GM12873 (cell line): ENCODE results near the gene RRAS2.

Experiments used
- TF ChIP-seq, protein P1 (sequence below): IDR thresholded peaks from 2 replicates; pipeline ENCODE4 v1.5.1; 2012; ENCODE audit warnings: low read depth, mild to moderate bottlenecking, moderate library complexity, low read length, control low read depth; ENCODE audit not compliant: insufficient read depth; ENCODE audit errors: missing control alignments

Gene RRAS2

DNA sequence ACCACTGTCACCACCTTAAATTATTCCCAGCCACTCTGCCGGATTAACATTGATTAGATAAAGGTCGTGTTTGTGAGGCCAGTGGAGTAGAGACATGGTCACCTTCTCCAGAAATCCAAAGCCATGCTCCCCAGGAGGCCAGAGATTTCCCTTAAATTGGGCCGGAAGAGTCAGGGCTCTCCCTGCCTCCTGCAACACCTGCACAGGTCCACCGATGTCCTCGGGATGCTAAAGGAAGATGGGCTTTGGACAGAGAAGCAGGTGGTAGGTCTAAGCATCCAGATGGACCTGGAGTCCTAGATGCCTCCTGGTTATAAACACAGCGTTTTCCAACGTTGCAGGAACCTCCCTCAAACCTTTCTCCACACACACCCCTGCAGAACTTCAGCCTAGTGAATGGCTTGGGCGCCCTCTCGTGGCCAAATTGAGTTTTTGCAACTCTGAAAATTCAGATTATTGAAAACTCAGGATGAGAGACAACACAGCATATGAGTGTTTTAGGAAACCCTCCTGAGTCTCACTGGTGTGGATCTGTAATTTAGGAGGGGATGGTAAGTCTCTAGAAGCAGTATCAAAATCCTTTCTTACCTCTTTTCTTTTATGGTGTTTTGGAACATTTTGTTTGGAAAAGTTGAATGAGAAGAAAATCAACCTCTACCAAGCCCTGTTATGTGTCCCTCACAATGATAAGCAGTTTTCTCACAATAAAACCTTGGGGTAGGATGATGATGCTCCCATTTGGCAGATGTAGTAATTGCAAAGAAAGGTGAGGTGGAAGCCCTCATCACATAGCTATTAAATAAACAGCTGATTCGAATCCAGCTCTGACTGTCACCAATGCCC is 109.6 kb downstream of the RRAS2 start:
- TF ChIP-seq, protein P1, sequence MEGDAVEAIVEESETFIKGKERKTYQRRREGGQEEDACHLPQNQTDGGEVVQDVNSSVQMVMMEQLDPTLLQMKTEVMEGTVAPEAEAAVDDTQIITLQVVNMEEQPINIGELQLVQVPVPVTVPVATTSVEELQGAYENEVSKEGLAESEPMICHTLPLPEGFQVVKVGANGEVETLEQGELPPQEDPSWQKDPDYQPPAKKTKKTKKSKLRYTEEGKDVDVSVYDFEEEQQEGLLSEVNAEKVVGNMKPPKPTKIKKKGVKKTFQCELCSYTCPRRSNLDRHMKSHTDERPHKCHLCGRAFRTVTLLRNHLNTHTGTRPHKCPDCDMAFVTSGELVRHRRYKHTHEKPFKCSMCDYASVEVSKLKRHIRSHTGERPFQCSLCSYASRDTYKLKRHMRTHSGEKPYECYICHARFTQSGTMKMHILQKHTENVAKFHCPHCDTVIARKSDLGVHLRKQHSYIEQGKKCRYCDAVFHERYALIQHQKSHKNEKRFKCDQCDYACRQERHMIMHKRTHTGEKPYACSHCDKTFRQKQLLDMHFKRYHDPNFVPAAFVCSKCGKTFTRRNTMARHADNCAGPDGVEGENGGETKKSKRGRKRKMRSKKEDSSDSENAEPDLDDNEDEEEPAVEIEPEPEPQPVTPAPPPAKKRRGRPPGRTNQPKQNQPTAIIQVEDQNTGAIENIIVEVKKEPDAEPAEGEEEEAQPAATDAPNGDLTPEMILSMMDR = peak; percentile 79

DNA sequence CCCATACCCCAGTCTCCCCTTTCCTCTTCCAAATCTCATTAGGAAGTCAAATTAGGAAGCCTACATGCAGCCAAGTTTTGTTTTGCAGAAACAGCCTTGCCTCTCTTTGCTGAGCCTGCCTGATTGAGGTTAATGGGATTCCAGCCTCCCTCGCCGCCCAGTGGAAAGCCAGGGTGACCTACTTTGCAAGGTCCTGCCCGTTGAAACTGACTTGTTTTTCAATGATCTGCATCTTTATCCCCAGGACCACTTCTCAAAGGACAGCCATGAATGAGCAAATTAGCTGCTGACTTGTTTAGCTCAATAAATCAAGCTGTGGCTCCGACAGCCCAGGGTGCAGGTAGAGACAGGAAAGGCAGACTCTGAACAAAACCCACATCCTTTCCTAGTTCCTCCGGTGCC is 110.4 kb downstream of the RRAS2 start:
- TF ChIP-seq, protein P1 = no peak

DNA sequence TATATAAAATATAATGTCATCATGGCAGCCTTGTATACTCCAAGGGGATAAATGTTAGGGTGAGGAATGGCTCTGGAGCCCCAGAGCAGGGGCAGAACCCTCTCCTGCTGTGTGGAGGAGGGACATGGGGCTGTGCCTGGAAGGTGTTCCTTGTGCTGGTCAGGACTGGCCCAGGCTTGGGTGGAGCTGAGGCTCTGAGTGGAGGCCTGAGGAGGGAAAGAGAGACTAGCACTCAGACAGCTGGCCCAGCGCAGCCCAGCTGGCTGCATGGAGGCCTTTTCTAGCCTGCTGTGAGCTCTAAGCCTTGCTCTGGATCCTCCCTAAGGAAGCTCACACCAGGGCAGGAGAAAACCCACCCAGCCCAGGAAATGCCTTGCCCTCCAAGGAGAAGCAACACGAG is 113.5 kb downstream of the RRAS2 start:
- TF ChIP-seq, protein P1 = no peak

DNA sequence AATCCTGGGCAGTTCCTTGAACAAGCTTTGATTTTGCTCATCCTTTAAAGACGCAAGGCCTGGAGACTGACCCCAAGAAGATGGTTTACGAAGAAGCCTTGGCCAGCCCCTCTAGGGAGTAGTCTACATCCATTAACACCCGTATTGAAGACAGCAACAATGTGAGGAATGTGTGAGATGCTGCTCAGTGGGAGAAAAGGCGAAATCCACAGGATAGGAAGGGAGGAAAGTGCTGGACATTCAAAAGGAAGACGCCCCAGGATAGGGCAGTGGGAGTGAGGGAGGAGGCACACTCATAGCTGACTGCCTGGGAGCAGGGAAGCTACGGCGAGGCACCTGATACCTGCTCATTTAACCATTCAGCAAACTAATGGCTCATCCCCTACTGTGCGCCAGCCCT is 114.1 kb downstream of the RRAS2 start:
- TF ChIP-seq, protein P1 = no peak

DNA sequence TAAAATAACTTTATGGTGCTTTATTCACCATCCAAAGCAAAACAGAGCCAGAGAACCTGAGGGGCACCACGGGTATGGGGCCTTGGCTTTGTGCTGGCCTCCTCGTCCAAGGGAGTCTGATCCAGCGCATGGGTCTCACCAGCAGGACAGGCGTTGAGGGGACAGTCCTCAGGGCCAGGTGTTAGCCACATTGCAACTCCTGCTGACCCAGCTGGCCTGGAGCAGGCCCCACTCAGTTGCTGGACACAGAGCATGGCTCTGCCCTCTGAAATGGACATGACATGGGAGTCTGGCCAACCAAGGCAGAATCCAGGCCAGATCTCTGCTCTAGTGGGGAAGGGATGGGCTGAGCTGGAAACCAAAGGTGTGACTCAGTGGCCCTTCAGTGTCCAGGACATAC is 116.2 kb downstream of the RRAS2 start:
- TF ChIP-seq, protein P1 = no peak

DNA sequence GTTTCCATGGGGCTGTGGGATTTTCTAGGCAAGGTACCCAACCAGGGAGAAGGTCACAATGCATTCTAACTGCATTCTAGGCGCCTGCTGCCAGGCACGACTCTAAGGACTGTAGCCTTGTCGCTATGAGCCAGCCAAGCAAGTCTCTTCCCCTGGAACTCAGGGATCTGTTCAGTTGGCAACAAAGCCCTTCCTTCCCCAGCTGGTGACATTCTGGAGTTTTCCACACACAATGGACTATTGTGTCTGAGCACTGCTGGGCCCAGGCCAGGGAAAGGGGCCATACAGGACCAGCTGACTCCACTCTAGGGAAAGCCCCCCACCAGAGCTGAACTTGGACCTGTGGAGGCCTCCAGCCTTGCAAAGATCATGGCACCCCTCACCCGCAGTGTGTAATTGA is 116.8 kb downstream of the RRAS2 start:
- TF ChIP-seq, protein P1 = no peak

DNA sequence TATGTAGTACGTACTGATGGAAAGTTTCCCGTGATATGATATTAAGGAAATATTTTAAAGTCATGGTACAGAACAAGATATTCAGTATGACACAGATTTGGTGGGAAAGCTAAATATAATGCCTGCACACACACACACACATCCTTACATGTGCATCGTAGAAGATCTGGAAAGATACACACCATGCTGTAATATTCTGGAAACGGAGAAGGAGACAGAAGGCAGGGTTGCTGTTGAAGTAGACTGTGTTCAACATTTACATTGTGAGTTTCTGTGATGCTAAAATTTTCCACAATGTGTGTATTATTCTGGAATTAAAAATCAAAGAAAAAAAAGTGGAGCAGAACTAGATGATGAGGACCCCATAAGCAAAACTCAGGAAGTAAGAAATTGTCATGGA is 118.0 kb downstream of the RRAS2 start:
- TF ChIP-seq, protein P1 = no peak
